NB4 (cell line): Measurements from ENCODE around the gene APOC4.
A peak's percentile ranks its signal among the peaks of the same experiment; 100 is the strongest.

Source experiments
- DNase-seq: peaks from one replicate; pipeline ENCODE4 v3.0.0; 2010; ENCODE audit warnings: low read depth
- H3K4me3 ChIP-seq: one replicate; pipeline ENCODE4 v1.5.1; 2011; ENCODE audit warnings: mild to moderate bottlenecking, low read depth, low read length, moderate library complexity
- CTCF ChIP-seq: IDR thresholded peaks from one replicate; pipeline ENCODE4 v1.5.1; 2012; ENCODE audit warnings: low read depth, low read length
- MAX ChIP-seq: IDR thresholded peaks from 2 replicates; pipeline ENCODE4 v1.6.1; 2011; ENCODE audit warnings: low read depth, low read length
- MYC ChIP-seq: IDR thresholded peaks from 2 replicates; pipeline ENCODE4 v1.6.1; 2011; ENCODE audit warnings: low read depth, low read length
- POLR2A ChIP-seq: IDR thresholded peaks from 2 replicates; pipeline ENCODE4 v1.6.1; 2011; ENCODE audit warnings: mild to moderate bottlenecking; ENCODE audit not compliant: insufficient read length; ENCODE audit errors: extremely low read depth

The APOC4 gene

DNA sequence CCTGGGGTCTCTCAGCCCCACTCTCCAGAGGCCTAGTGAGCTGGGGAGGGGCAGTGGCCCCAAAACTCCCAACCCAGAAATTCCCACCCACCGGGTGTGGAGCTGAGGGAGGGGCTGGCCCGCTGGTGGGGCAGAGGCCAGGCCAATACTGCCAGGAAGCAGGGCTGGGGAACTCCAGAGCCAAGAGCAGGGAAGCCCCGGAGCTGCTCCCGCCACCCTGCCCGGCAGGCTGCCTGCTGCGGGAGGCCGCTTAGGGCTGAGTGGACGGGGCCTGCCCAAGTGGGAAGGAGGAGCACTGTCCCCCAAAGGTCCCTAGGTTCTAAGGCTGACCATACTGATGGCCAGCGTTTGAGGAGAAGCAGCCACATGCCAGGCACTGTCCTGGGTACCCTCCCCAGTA is 46.2 kb downstream of the APOC4 start:
- DNase-seq = no peak
- no peak overlapping the region for H3K4me3 ChIP-seq
- TF ChIP-seq MAX = no peak
- TF ChIP-seq MYC = no peak
- no peak for TF ChIP-seq POLR2A
- TF ChIP-seq CTCF = no peak

DNA sequence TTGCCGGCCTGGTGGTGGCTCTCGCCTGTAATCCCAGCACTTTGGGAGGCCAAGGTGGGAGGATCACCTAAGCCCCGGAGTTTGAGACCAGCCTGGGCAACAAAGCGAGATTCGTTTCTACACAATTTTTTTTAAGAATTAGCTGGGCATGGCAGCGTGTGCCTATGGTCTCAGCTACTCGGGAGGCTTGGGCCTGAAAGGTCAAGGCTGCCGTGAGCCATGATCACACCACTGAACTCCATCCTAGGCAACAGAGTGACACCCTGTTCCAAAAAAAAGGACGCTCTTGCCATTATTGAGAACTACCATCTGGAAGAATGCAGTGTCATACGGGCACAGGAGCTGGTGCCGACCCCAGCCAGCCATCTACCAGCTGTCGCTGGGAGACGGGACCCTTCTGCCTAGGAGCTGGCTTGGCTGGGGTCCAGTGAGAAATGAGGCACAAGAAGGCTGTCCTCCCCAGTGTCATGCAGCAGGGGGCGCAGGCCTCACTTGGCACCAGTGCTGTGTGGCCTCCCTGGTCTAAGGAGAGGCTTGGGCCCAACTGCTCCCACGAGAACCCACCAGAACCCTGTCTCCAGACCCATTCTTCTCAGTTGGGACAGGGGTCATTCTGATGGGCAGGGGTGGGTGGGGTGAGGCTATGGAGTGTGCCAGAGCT is 47.0 kb downstream of the APOC4 start:
- DNase-seq = peak; percentile 48
- no peak overlapping the region for H3K4me3 ChIP-seq
- TF ChIP-seq POLR2A (no peak), CTCF (peak; percentile 54)

- DNase-seq = no peak
- no peak overlapping the region for H3K4me3 ChIP-seq
- TF ChIP-seq MAX = no peak
- TF ChIP-seq CTCF = no peak
- TF ChIP-seq MYC = no peak
- no peak for TF ChIP-seq POLR2A
Observed at GRCh38 chr19:44990459-44990858, 48.4 kb downstream of the APOC4 start.

GRCh38 chr19:44990966-44991365 is 48.9 kb downstream of the APOC4 start:
- DNase-seq = no peak
- TF ChIP-seq CTCF (no peak), MYC (no peak), MAX (no peak), POLR2A (no peak)
- H3K4me3 ChIP-seq = no peak overlapping the region

DNA sequence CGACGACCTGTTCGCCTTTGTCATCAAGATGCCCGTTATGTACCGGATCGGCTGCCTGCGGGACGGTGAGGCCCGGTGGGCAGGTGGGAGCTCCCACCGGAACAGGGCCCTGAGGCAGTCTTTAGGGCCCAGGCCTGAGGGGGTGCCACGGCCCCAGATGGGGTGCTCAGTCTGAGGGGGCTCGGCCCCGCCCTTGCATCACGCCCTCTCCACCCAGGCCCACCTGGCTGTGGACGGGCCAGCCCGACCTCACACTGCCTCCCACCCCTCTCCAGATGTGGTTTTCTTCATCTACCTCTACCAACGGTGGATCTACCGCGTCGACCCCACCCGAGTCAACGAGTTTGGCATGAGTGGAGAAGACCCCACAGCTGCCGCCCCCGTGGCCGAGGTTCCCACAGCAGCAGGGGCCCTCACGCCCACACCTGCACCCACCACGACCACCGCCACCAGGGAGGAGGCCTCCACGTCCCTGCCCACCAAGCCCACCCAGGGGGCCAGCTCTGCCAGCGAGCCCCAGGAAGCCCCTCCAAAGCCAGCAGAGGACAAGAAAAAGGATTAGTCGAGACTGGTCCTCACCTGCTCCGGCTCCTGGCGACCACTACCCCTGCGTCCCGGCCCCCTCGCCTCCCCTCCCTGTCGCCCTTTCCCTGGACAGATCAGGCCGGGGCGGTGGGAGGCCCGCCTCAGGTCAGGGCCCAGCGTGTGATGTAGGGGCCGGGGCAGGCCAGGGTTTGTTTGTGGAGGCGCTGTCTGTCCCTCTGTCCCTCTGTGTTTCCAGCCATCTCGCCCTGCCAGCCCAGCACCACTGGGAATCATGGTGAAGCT is 50.5 kb downstream of the APOC4 start:
- H3K4me3 ChIP-seq = no peak overlapping the region
- TF ChIP-seq POLR2A (no peak), MYC (no peak), MAX (no peak), CTCF (no peak)
- DNase-seq = no peak
